ENCODE data around the gene PSMF1.

Gene PSMF1

DNA sequence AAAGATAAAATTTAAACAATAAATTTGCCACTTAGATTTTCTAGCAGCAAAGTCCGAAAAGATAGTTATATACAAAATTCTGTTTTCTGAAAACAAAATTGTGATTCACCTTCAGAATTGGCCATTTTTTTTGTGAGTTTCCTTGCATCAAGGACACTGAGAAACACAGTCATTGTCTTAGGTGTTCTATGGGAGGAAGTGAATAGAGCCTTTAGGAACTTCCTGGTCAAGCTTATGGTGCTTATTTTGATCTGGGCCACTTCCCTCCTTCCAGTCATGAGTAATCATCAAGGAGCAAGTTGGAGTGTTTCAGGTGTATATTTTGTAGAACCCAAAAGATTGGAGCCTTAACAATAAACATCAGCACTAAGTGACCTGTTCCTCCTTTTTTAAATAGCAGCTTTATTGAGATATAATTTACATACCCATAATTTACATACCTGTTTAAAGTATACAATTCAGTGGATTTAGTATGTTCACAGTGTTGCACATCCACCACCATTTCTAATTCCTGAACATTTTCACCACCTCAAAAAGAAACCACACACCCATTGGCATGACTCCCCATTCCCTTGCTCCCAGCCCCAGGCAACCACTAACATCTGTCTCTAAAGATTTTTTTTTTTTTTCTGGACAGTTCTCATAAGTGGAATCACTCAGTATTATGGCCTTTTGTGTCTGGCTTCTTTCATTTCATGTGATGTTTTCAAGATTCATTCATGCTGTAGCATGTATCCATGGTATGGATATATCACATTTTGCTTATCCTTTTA lies 48.7 kb downstream of the PSMF1 start:
- H3K4me3 ChIP-seq (ENCODE audit: low read depth, low read length) = no peak overlapping the region
- peaks cover 40% of the 10 kb centered on the region for H3K36me3 ChIP-seq (ENCODE audit: control insufficient read depth, insufficient read depth, low read length)
- no peaks in the 10 kb centered on the region for H3K27me3 ChIP-seq (ENCODE audit: control insufficient read depth, insufficient read depth, low read length)

DNA sequence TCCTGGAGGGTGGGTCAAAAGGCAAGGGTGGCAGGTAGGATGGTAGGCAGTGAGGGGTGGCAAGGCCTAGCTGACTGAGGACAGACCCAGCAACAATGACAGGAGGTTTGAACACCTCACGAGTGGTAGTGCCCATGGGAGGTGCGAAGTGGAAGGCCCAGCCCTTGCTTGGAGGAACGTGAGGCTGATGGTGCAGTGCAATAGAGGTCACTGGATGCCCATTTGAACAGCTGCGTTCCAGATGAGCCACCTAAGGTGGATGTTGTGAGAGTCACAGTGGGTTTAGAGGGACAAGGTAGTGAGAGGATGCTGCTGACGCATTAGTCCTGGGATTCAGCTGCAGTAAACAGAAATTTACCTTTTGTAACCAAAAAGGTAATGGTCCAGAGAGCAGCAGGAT lies 50.8 kb downstream of the PSMF1 start:
- Histone ChIP-seq H3K4me1 (ENCODE audit: control insufficient read depth, insufficient read depth, low read length) (no peaks in the 10 kb centered on the region), H3K9ac (ENCODE audit: low read depth, low read length) (no peak overlapping the region), H3K9me3 (ENCODE audit: control insufficient read depth, insufficient read depth, low read length) (no peaks in the 10 kb centered on the region), H3K36me3 (ENCODE audit: control insufficient read depth, insufficient read depth, low read length) (peaks cover 29% of the 10 kb centered on the region), H3K27me3 (ENCODE audit: control insufficient read depth, insufficient read depth, low read length) (no peaks in the 10 kb centered on the region), H3K4me3 (ENCODE audit: low read depth, low read length) (no peak overlapping the region)

More for the DNA sequence above, 48.7 kb downstream of the PSMF1 start:
- Histone ChIP-seq H3K9me3 (ENCODE audit: control insufficient read depth, insufficient read depth, low read length) (no peaks in the 10 kb centered on the region), H3K4me1 (ENCODE audit: control insufficient read depth, insufficient read depth, low read length) (no peaks in the 10 kb centered on the region), H3K9ac (ENCODE audit: low read depth, low read length) (no peak overlapping the region)

DNA sequence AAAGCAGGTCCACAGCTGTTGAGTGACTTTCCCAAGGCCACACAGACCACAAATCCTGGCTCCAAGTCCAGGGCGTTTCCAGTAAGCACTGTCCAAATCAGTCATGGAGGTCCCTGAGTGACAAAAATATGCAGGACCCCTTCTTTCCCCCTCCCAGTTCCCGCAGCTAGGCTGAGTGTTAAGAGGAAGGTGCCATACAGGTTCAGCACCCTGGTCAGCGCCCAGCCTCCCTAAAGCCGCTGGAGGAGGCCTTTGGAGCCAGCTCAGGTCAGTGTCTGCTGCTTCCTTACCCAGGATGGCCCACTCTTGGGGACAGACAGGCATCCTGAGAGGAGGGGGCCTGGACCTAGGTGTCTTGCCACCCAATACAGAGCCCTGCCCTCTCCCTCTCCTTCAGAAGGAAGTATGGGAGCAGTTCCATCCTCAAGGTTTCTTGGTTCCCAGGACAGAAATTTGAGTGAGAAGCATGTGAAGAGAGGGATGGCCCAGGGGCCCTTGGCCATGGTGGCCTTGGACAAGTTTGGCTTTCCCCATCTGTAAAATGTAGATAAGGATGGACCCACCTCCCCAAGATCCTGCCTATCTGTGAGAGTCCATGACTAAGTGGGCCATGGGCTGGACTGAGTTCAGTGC lies 53.2 kb downstream of the PSMF1 start:
- Histone ChIP-seq H3K27me3 (ENCODE audit: control insufficient read depth, insufficient read depth, low read length) (no peaks in the 10 kb centered on the region), H3K36me3 (ENCODE audit: control insufficient read depth, insufficient read depth, low read length) (peaks cover 8% of the 10 kb centered on the region), H3K4me3 (ENCODE audit: low read depth, low read length) (no peak overlapping the region), H3K9me3 (ENCODE audit: control insufficient read depth, insufficient read depth, low read length) (no peaks in the 10 kb centered on the region), H3K4me1 (ENCODE audit: control insufficient read depth, insufficient read depth, low read length) (no peaks in the 10 kb centered on the region), H3K9ac (ENCODE audit: low read depth, low read length) (no peak overlapping the region)

DNA sequence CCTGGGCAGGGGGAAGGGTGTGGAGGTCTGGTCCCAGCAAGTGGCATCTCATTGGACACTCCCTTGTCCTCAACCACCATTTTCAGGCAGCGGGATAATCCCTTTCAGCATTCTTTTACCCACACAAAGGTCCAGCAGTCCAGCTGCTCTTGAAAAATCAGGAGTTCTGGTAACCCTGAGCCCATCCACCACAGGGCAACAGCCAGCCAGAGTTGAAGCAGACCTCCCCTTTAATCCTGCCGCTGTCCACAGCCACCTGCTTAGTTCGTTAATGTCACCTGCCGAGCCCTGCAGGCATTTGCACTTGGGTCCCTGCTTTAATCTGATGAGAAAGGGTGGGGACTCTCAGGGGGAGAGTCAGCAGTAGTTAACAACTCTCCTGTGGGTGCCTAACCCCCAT lies 55.3 kb downstream of the PSMF1 start:
- H3K27me3 ChIP-seq (ENCODE audit: control insufficient read depth, insufficient read depth, low read length) = no peaks in the 10 kb centered on the region
- peaks cover 8% of the 10 kb centered on the region for H3K36me3 ChIP-seq (ENCODE audit: control insufficient read depth, insufficient read depth, low read length)
- no peaks in the 10 kb centered on the region for H3K9me3 ChIP-seq (ENCODE audit: control insufficient read depth, insufficient read depth, low read length)
- no peak overlapping the region for H3K9ac ChIP-seq (ENCODE audit: low read depth, low read length)
- no peaks in the 10 kb centered on the region for H3K4me1 ChIP-seq (ENCODE audit: control insufficient read depth, insufficient read depth, low read length)
- H3K4me3 ChIP-seq (ENCODE audit: low read depth, low read length) = no peak overlapping the region

DNA sequence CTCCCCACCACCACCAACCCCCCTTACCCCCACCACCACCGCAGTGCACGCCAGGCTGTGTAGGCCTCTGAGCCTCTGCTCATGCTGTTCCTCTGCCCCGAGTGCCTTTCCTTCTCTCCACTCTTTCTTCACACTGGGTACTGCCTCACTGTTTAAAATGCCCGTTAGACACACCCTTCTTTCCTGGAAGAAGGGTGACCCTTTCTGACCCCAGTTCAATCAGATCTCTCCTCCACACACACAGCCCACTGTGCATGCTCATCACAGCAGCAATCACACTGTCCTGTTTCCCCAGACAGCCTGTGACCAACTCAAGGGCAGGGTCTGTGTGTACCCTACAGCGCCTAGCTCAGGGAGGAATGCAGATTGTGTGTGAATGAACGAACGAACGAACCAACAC lies 56.4 kb downstream of the PSMF1 start:
- Histone ChIP-seq H3K4me3 (ENCODE audit: low read depth, low read length) (no peak overlapping the region), H3K9ac (ENCODE audit: low read depth, low read length) (no peak overlapping the region), H3K4me1 (ENCODE audit: control insufficient read depth, insufficient read depth, low read length) (no peaks in the 10 kb centered on the region), H3K27me3 (ENCODE audit: control insufficient read depth, insufficient read depth, low read length) (no peaks in the 10 kb centered on the region), H3K36me3 (ENCODE audit: control insufficient read depth, insufficient read depth, low read length) (no peaks in the 10 kb centered on the region), H3K9me3 (ENCODE audit: control insufficient read depth, insufficient read depth, low read length) (no peaks in the 10 kb centered on the region)

DNA sequence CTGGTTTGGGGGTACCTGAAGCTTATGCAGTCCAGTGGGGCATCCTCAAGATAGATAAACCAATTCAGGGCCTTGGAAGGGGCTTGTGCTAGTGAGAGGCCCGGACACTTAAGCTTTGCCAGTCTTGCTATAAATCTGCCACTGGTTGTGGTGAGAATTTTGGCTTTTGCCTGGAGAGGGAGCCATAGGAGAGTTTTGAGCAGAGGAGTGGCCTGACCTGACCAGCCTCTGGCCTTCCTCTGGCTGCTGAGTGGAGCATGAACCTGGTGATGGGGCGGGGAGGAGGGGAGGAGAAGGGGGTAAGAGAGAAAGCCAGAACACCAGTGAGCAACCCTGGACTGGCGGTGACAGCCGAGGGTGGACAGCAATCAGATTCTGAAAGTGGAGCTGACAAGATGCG lies 59.3 kb downstream of the PSMF1 start:
- peaks cover 4% of the 10 kb centered on the region for H3K36me3 ChIP-seq (ENCODE audit: control insufficient read depth, insufficient read depth, low read length)
- H3K4me1 ChIP-seq (ENCODE audit: control insufficient read depth, insufficient read depth, low read length) = peaks cover 2% of the 10 kb centered on the region
- H3K27me3 ChIP-seq (ENCODE audit: control insufficient read depth, insufficient read depth, low read length) = peaks cover 7% of the 10 kb centered on the region
- no peaks in the 10 kb centered on the region for H3K9me3 ChIP-seq (ENCODE audit: control insufficient read depth, insufficient read depth, low read length)
- H3K9ac ChIP-seq (ENCODE audit: low read depth, low read length) = no peak overlapping the region
- H3K4me3 ChIP-seq (ENCODE audit: low read depth, low read length) = no peak overlapping the region

DNA sequence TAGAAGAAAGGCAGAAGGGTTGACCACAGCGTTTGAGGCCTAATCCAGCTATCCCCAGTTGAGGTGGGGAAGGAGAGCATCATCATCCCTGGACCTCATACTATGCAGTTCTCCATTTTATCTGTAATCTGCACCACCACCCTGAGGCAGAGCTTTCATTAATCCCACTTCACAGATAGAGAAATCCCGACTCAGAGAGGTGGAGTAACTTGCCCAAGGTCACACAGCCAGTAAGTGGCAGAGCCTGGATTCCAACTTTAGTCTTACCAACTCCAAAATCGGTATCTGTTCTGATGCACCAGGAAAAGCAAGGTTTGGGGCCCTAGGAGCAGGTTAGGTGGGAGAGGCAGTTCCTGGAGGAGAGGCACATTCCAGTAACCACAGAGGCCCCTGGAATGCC lies 59.7 kb downstream of the PSMF1 start:
- H3K27me3 ChIP-seq (ENCODE audit: control insufficient read depth, insufficient read depth, low read length) = peaks cover 10% of the 10 kb centered on the region
- H3K9me3 ChIP-seq (ENCODE audit: control insufficient read depth, insufficient read depth, low read length) = no peaks in the 10 kb centered on the region
- peaks cover 2% of the 10 kb centered on the region for H3K4me1 ChIP-seq (ENCODE audit: control insufficient read depth, insufficient read depth, low read length)
- H3K9ac ChIP-seq (ENCODE audit: low read depth, low read length) = no peak overlapping the region
- H3K36me3 ChIP-seq (ENCODE audit: control insufficient read depth, insufficient read depth, low read length) = peaks cover 4% of the 10 kb centered on the region
- no peak overlapping the region for H3K4me3 ChIP-seq (ENCODE audit: low read depth, low read length)

DNA sequence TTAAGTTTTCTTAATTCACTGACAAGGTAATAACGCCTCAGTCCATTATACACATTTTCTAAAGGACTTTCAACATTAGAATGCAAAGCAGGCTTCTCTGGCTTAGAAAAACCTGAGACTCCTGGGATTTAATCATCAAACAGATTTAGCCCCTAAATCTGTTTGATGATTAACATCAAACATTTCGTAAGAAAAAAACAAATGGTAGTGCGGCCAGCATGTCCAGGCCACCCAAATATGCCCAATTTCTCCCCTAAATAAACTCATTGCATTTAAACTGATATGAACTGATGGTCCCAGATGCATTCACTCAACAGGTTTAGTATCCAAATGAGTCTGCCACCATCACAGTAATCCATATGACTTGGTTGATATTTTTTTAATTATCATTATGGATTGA lies 60.2 kb downstream of the PSMF1 start:
- Histone ChIP-seq H3K4me1 (ENCODE audit: control insufficient read depth, insufficient read depth, low read length) (peaks cover 2% of the 10 kb centered on the region), H3K9ac (ENCODE audit: low read depth, low read length) (no peak overlapping the region), H3K27me3 (ENCODE audit: control insufficient read depth, insufficient read depth, low read length) (peaks cover 15% of the 10 kb centered on the region), H3K36me3 (ENCODE audit: control insufficient read depth, insufficient read depth, low read length) (peaks cover 4% of the 10 kb centered on the region), H3K9me3 (ENCODE audit: control insufficient read depth, insufficient read depth, low read length) (no peaks in the 10 kb centered on the region), H3K4me3 (ENCODE audit: low read depth, low read length) (no peak overlapping the region)

DNA sequence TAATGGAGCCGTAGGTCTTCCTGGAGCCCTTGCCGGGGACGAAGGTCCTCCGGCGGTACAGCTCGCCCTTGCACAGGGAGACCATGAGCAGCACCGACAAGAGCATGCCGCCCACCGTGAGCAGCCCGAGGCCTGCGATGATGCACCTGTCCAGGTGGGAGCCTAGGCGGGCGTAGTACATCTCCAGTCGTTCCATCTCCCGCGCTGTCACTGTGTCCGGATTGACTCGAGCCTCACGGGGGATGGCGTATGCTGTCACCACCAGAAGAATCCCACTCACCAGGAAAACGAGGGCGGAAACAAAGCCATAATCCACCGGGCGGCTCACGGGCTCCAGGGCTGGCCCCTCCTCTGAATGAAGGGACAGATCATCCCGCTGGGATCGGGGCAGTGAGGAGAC lies 62.5 kb downstream of the PSMF1 start:
- Histone ChIP-seq H3K9ac (ENCODE audit: low read depth, low read length) (no peak overlapping the region), H3K27me3 (ENCODE audit: control insufficient read depth, insufficient read depth, low read length) (peaks cover 26% of the 10 kb centered on the region), H3K36me3 (ENCODE audit: control insufficient read depth, insufficient read depth, low read length) (peaks cover 4% of the 10 kb centered on the region), H3K9me3 (ENCODE audit: control insufficient read depth, insufficient read depth, low read length) (no peaks in the 10 kb centered on the region), H3K4me3 (ENCODE audit: low read depth, low read length) (no peak overlapping the region), H3K4me1 (ENCODE audit: control insufficient read depth, insufficient read depth, low read length) (peaks cover 2% of the 10 kb centered on the region)

DNA sequence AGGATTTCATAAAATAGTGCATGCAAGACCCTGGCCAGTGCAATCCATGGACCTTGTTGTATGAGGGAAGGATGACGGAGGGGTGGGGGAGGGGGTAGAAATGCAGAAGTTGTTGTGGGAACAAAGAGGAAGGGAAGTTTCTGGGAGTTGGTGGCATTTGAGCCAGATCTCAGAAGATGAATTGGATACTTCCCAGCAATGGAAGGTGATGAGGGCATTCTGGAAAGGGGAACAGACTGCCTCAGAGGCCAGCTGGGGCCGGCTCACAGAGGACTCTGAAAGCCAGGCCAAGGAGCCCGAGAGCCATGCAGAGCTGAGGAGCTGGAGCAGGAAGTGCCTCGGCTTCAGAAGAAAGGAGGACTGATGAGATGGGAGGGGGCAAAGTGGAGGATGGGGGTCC lies 63.7 kb downstream of the PSMF1 start:
- Histone ChIP-seq H3K9me3 (ENCODE audit: control insufficient read depth, insufficient read depth, low read length) (no peaks in the 10 kb centered on the region), H3K27me3 (ENCODE audit: control insufficient read depth, insufficient read depth, low read length) (peaks cover 34% of the 10 kb centered on the region), H3K4me3 (ENCODE audit: low read depth, low read length) (no peak overlapping the region), H3K4me1 (ENCODE audit: control insufficient read depth, insufficient read depth, low read length) (peaks cover 2% of the 10 kb centered on the region), H3K9ac (ENCODE audit: low read depth, low read length) (no peak overlapping the region), H3K36me3 (ENCODE audit: control insufficient read depth, insufficient read depth, low read length) (peaks cover 4% of the 10 kb centered on the region)

DNA sequence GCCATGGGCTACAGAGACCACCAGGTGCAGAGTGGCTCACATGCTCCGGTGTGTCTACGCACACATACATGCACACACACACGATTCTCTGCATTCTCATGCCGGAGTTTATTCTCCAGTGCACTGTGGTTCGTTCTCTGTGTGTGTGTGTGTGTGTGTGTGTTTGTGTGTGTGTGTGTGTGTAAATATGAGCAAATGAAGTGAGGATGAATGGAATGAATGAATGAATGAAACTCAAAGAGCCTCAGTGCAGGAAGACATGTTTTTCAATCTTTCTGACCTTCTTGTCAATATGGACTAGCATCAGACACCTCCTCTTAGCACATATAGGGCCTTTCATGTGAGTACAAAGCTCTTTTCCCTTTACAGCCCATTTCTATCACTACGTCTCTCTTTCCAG lies 64.8 kb downstream of the PSMF1 start:
- no peaks in the 10 kb centered on the region for H3K9me3 ChIP-seq (ENCODE audit: control insufficient read depth, insufficient read depth, low read length)
- peaks cover 4% of the 10 kb centered on the region for H3K36me3 ChIP-seq (ENCODE audit: control insufficient read depth, insufficient read depth, low read length)
- peaks cover 2% of the 10 kb centered on the region for H3K4me1 ChIP-seq (ENCODE audit: control insufficient read depth, insufficient read depth, low read length)
- peaks cover 37% of the 10 kb centered on the region for H3K27me3 ChIP-seq (ENCODE audit: control insufficient read depth, insufficient read depth, low read length)
- H3K9ac ChIP-seq (ENCODE audit: low read depth, low read length) = no peak overlapping the region
- no peak overlapping the region for H3K4me3 ChIP-seq (ENCODE audit: low read depth, low read length)

DNA sequence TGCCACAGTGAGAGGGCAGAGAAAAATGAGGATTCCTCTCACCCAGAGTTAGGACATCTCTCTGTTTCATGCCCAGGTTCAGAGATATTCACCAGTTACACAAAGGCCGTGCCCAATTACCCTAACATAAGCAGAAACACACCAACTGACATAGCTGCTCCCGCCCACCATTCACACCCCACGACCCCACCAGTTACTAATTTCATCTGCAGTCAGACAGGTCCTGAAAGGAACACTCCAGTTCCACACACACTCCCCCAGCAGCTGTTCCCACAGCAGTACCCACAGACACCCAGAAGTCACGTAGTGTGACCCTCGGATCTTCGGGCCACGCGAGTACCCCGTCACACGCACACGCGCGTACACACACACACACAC lies 65.8 kb downstream of the PSMF1 start:
- H3K36me3 ChIP-seq (ENCODE audit: control insufficient read depth, insufficient read depth, low read length) = peaks cover 4% of the 10 kb centered on the region
- peaks cover 37% of the 10 kb centered on the region for H3K27me3 ChIP-seq (ENCODE audit: control insufficient read depth, insufficient read depth, low read length)
- H3K4me3 ChIP-seq (ENCODE audit: low read depth, low read length) = peak overlapping the region; percentile 56
- peaks cover 2% of the 10 kb centered on the region for H3K4me1 ChIP-seq (ENCODE audit: control insufficient read depth, insufficient read depth, low read length)
- no peaks in the 10 kb centered on the region for H3K9me3 ChIP-seq (ENCODE audit: control insufficient read depth, insufficient read depth, low read length)
- no peak overlapping the region for H3K9ac ChIP-seq (ENCODE audit: low read depth, low read length)
